ENCODE measurements around the gene DNAJC11. TPM values are rescaled to one million over a fixed set of nuclear protein-coding genes. Genes with fewer than 3 reads are reported as not detected.

DNAJC11 gene
- total RNA-seq, 2 donors from 2014 or later, result 64.7 to 71.1 TPM

GRCh38 chr1:6726253-6726652 lies 24.6 kb upstream of the DNAJC11 start:
- no peaks in the 10 kb centered on the region for H3K9me3 ChIP-seq (ENCODE audit: control insufficient read depth, low read length)

GRCh38 chr1:6724517-6725141 lies 23.0 kb upstream of the DNAJC11 start:
- Mint-ChIP-seq H3K36me3 (ENCODE audit: low read depth) (no peaks in the 10 kb centered on the region), H3K9me3 (no peaks in the 10 kb centered on the region), H3K4me1 (no peaks in the 10 kb centered on the region), H3K4me3 (no peak overlapping the region), H3K27ac (no peak overlapping the region), H3K27me3 (ENCODE audit: insufficient read depth) (peaks cover 1% of the 10 kb centered on the region)
- no peaks in the 10 kb centered on the region for H3K36me3 ChIP-seq (ENCODE audit: control insufficient read depth, insufficient read depth, low read length)
- no peaks in the 10 kb centered on the region for H3K4me1 ChIP-seq (ENCODE audit: control insufficient read depth, insufficient read depth, low read length)
- no peak for TF ChIP-seq CTCF (conservative IDR thresholded peaks at IDR 0.05)
- no peak overlapping the region for H3K4me3 ChIP-seq (ENCODE audit: low read length)
- no peak overlapping the region for H3K9ac ChIP-seq (ENCODE audit: extremely low read depth, low read length, poor library complexity, severe bottlenecking)
- WGBS, 2 experiments (ENCODE audit: insufficient coverage in 1 of 2, insufficient read length in 1 of 2), result 83 to 93% methylated on average over 8 to 9 of the region's 9 CpGs
- no peaks in the 10 kb centered on the region for H3K27me3 ChIP-seq (ENCODE audit: control insufficient read depth, insufficient read depth, low read length, poor library complexity, severe bottlenecking)
- H3K27ac ChIP-seq (ENCODE audit: low read depth, low read length), result no peak overlapping the region
- H3K9me3 ChIP-seq (ENCODE audit: control insufficient read depth, low read length), result no peaks in the 10 kb centered on the region
- no peak for DNase-seq

More at GRCh38 chr1:6726253-6726652, 24.6 kb upstream of the DNAJC11 start:
- WGBS, 2 experiments (ENCODE audit: insufficient coverage in 1 of 2, insufficient read length in 1 of 2), result 88 to 100% methylated on average over 5 to 7 of the region's 7 CpGs
- no peak for TF ChIP-seq CTCF (conservative IDR thresholded peaks at IDR 0.05)
- Mint-ChIP-seq H3K9me3 (no peaks in the 10 kb centered on the region), H3K27ac (no peak overlapping the region), H3K4me1 (no peaks in the 10 kb centered on the region), H3K36me3 (ENCODE audit: low read depth) (no peaks in the 10 kb centered on the region), H3K4me3 (no peak overlapping the region), H3K27me3 (ENCODE audit: insufficient read depth) (peaks cover 3% of the 10 kb centered on the region)
- H3K4me1 ChIP-seq (ENCODE audit: control insufficient read depth, insufficient read depth, low read length), result no peaks in the 10 kb centered on the region
- H3K27ac ChIP-seq (ENCODE audit: low read depth, low read length), result no peak overlapping the region
- H3K4me3 ChIP-seq (ENCODE audit: low read length), result no peak overlapping the region
- no peak for DNase-seq
- no peak overlapping the region for H3K9ac ChIP-seq (ENCODE audit: extremely low read depth, low read length, poor library complexity, severe bottlenecking)
- no peaks in the 10 kb centered on the region for H3K27me3 ChIP-seq (ENCODE audit: control insufficient read depth, insufficient read depth, low read length, poor library complexity, severe bottlenecking)
- H3K36me3 ChIP-seq (ENCODE audit: control insufficient read depth, insufficient read depth, low read length), result no peaks in the 10 kb centered on the region

- no peaks in the 10 kb centered on the region for H3K36me3 ChIP-seq (ENCODE audit: control insufficient read depth, insufficient read depth, low read length)
- no peaks in the 10 kb centered on the region for H3K9me3 ChIP-seq (ENCODE audit: control insufficient read depth, low read length)
- H3K4me3 ChIP-seq (ENCODE audit: low read length), result no peak overlapping the region
- H3K4me1 ChIP-seq (ENCODE audit: control insufficient read depth, insufficient read depth, low read length), result no peaks in the 10 kb centered on the region
- no peak for DNase-seq
- no peaks in the 10 kb centered on the region for H3K27me3 ChIP-seq (ENCODE audit: control insufficient read depth, insufficient read depth, low read length, poor library complexity, severe bottlenecking)
- TF ChIP-seq CTCF (conservative IDR thresholded peaks at IDR 0.05), result no peak
- no peak overlapping the region for H3K27ac Mint-ChIP-seq
- H3K9ac ChIP-seq (ENCODE audit: extremely low read depth, low read length, poor library complexity, severe bottlenecking), result no peak overlapping the region
- no peaks in the 10 kb centered on the region for H3K36me3 Mint-ChIP-seq (ENCODE audit: low read depth)
- no peaks in the 10 kb centered on the region for H3K4me1 Mint-ChIP-seq
- no peak overlapping the region for H3K27ac ChIP-seq (ENCODE audit: low read depth, low read length)
- WGBS, 2 experiments (ENCODE audit: insufficient coverage in 1 of 2, insufficient read length in 1 of 2), result 85 to 88% methylated on average over 16 of the region's 17 CpGs
- no peak overlapping the region for H3K4me3 Mint-ChIP-seq
- H3K9me3 Mint-ChIP-seq, result no peaks in the 10 kb centered on the region
- H3K27me3 Mint-ChIP-seq (ENCODE audit: insufficient read depth), result peaks cover 1% of the 10 kb centered on the region
These were observed 22.2 kb upstream of the DNAJC11 start for GRCh38 chr1:6723621-6724428.

Measured in endodermal cell (in vitro differentiated cells).